OCI-LY1 (cell line): ENCODE data around the gene SELENOK.

ENCODE experiments used
- EZH2 ChIP-seq: fragments of 200-600 bp; sonication (generic), shearing (Covaris generic); IDR thresholded peaks from 2 replicates; pipeline ENCODE4 v1.8.0; 2017; ENCODE audit warnings: borderline replicate concordance, mixed run types, mild to moderate bottlenecking, antibody characterized with exemption, low read length, moderate library complexity, mixed read lengths
- TF ChIP-seq, protein P1 (sequence below): fragments of 200-600 bp; sonication (generic), shearing (Covaris generic); IDR thresholded peaks from 2 replicates; pipeline ENCODE4 v1.5.1; 2017; ENCODE audit warnings: mild to moderate bottlenecking, antibody characterized with exemption, low read length, moderate library complexity, mixed read lengths

DNA sequence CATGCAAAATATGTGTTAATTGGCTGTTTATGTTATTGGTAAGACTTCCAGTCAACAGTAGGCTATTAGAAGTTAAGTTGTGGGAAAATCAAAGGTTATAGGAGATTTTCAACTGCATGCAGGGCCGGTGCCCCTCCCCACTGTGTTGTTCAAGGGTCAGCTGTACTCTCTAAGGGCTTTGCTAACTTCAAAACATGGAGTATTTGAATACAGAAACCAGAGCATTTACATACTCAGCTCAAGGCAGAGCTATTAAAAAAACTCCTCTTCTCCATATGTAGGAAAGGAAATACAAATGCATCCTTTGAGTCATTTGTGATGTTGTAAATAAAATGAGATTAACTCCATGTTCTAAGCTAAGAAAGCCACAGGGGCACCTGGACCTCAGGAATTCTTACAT lies 28.5 kb downstream of the SELENOK start:
- TF ChIP-seq, protein P1, sequence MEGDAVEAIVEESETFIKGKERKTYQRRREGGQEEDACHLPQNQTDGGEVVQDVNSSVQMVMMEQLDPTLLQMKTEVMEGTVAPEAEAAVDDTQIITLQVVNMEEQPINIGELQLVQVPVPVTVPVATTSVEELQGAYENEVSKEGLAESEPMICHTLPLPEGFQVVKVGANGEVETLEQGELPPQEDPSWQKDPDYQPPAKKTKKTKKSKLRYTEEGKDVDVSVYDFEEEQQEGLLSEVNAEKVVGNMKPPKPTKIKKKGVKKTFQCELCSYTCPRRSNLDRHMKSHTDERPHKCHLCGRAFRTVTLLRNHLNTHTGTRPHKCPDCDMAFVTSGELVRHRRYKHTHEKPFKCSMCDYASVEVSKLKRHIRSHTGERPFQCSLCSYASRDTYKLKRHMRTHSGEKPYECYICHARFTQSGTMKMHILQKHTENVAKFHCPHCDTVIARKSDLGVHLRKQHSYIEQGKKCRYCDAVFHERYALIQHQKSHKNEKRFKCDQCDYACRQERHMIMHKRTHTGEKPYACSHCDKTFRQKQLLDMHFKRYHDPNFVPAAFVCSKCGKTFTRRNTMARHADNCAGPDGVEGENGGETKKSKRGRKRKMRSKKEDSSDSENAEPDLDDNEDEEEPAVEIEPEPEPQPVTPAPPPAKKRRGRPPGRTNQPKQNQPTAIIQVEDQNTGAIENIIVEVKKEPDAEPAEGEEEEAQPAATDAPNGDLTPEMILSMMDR, result no peak
- TF ChIP-seq EZH2, result no peak
